HG03378 (cell line): Measurements from ENCODE around the gene BAZ1A.
A peak's percentile ranks its signal among the peaks of the same experiment; 100 is the strongest.

Experiments
- ATAC-seq: cut with Tn5 transposase; IDR thresholded peaks from one replicate; pipeline ENCODE4 v1.9.1; 2021; ENCODE audit warnings: mild to moderate bottlenecking, moderate library complexity; ENCODE audit not compliant: unreplicated experiment

BAZ1A gene

GRCh38 chr14:34723867-34724266, 151.3 kb downstream of the BAZ1A start:
- ATAC-seq: no peak

GRCh38 chr14:34722723-34723545, 152.2 kb downstream of the BAZ1A start:
- no peak for ATAC-seq

GRCh38 chr14:34721129-34721528, 154.0 kb downstream of the BAZ1A start:
- ATAC-seq: no peak

GRCh38 chr14:34718750-34719304, 156.3 kb downstream of the BAZ1A start:
- no peak for ATAC-seq

- ATAC-seq: no peak
Observed at GRCh38 chr14:34715127-34715863, 159.9 kb downstream of the BAZ1A start.

GRCh38 chr14:34714320-34715126, 160.6 kb downstream of the BAZ1A start, which contains the start of gene CFL2:
CFL2 (minus strand) TSS chr14:34714593; CDS start chr14:34714540, 53 bp downstream.
- peak; percentile 61 for ATAC-seq

- ATAC-seq: no peak
Observed at GRCh38 chr14:34713681-34714319, 161.4 kb downstream of the BAZ1A start.

GRCh38 chr14:34713122-34713680, 162.0 kb downstream of the BAZ1A start:
- ATAC-seq: no peak

GRCh38 chr14:34711796-34712712, 163.1 kb downstream of the BAZ1A start:
- no peak for ATAC-seq

GRCh38 chr14:34711169-34711568, 164.0 kb downstream of the BAZ1A start:
- peak; percentile 57 for ATAC-seq

GRCh38 chr14:34710744-34711143, 164.4 kb downstream of the BAZ1A start:
- ATAC-seq: no peak

- no peak for ATAC-seq
Observed at GRCh38 chr14:34710006-34710405, 165.2 kb downstream of the BAZ1A start.

- ATAC-seq: no peak
Observed at GRCh38 chr14:34707722-34708121, 167.4 kb downstream of the BAZ1A start.
